Endothelial cell of umbilical vein (primary cell): ENCODE results near the gene ZNF184.

Experiments used
- EZH2 ChIP-seq: IDR thresholded peaks from 2 replicates; pipeline ENCODE4 v1.6.1; 2012; ENCODE audit warnings: borderline replicate concordance, low read depth, mild to moderate bottlenecking, moderate library complexity, low read length, inconsistent platforms; ENCODE audit not compliant: severe bottlenecking
- JUN ChIP-seq: IDR thresholded peaks from 2 replicates; pipeline ENCODE4 v1.6.1; 2011; ENCODE audit warnings: borderline replicate concordance, low read depth; ENCODE audit not compliant: insufficient read length, insufficient read depth
- POLR2A ChIP-seq: IDR thresholded peaks from 2 replicates; pipeline ENCODE4 v1.6.1; 2012; ENCODE audit warnings: low read depth, mild to moderate bottlenecking, control low read depth, low read length
- POLR2AphosphoS5 ChIP-seq: IDR thresholded peaks from 2 replicates; pipeline ENCODE4 v1.6.1; 2012; ENCODE audit warnings: low read depth, mild to moderate bottlenecking, control low read depth, low read length, moderate library complexity; ENCODE audit not compliant: insufficient read depth
- TF ChIP-seq, protein P1 (sequence below), 2 donors: IDR thresholded peaks; 1 replicate in 1 of 2; 2 replicates in 1 of 2; pipeline ENCODE4 v1.5.1; 2011; ENCODE audit warnings: low read length in 2 of 2, mild to moderate bottlenecking in 2 of 2, moderate library complexity in 2 of 2, control low read depth in 1 of 2, inconsistent platforms in 1 of 2, low read depth in 1 of 2; ENCODE audit not compliant: insufficient read depth in 1 of 2; ENCODE audit errors: extremely low read depth in 1 of 2

DNA sequence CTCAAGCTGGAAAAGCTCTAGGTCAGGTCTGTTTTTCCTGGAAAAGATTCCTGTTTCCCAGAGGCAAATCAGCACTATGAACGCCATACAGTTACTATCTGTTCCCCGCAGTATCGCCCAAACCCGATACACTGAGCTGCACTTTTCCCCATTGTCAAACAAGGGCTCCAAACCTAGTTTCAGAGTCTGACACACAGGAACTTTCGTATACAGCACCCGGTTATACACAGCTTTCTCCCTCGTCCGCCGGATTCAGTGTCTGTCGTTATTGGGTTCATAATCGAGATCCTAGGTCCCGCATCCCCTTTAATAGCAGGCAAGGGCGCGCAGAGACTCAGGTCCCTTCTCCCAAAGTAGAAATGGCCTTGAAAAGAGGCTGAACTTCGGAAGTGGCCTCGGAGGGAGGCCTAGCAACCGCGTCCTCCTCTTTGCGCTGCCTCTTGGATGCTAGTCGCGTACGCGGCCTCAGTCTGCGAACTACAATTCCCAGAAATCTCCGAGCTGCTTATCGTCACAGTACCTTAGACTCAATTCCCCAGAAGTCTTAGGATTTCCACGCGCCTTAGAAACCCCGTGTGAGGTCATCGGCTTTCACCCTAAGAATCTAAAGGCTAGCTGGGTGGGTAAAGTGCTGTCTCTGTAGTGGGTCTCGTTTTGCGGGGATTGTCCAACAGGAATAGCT, 50.1 kb downstream of the ZNF184 start:
- TF ChIP-seq EZH2 (no peak), JUN (no peak), POLR2AphosphoS5 (no peak), POLR2A (no peak)
- TF ChIP-seq, protein P1, sequence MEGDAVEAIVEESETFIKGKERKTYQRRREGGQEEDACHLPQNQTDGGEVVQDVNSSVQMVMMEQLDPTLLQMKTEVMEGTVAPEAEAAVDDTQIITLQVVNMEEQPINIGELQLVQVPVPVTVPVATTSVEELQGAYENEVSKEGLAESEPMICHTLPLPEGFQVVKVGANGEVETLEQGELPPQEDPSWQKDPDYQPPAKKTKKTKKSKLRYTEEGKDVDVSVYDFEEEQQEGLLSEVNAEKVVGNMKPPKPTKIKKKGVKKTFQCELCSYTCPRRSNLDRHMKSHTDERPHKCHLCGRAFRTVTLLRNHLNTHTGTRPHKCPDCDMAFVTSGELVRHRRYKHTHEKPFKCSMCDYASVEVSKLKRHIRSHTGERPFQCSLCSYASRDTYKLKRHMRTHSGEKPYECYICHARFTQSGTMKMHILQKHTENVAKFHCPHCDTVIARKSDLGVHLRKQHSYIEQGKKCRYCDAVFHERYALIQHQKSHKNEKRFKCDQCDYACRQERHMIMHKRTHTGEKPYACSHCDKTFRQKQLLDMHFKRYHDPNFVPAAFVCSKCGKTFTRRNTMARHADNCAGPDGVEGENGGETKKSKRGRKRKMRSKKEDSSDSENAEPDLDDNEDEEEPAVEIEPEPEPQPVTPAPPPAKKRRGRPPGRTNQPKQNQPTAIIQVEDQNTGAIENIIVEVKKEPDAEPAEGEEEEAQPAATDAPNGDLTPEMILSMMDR (IDR thresholded peaks at IDR 0.05; ENCODE audit: extremely low read depth in 1 of 2, insufficient read depth in 1 of 2, low read depth in 1 of 2, low read length in 2 of 2), result no peak
